SK-N-SH treated with all-trans-retinoic acid at 6 μM for 48 hours (cell line): ENCODE measurements around the gene F2RL2.

ENCODE experiments used
- ATAC-seq: fragments of 200-7000 bp; cut with Tn5 transposase; 3 replicates; pipeline ENCODE4 v1.9.1; 2020; ENCODE audit warnings: mild to moderate bottlenecking, moderate library complexity
- ARNTL ChIP-seq: fragments of 450-650 bp; formaldehyde crosslinking; IDR thresholded peaks from 2 replicates; pipeline ENCODE4 v1.5.0; 2020; ENCODE audit warnings: low read depth, mild to moderate bottlenecking, moderate library complexity, borderline replicate concordance
- BACH2 ChIP-seq: fragments of 250-450 bp; sonication (Bioruptor Pico); IDR thresholded peaks from 2 replicates; pipeline ENCODE4 v1.9.0; 2021; ENCODE audit warnings: mild to moderate bottlenecking, borderline replicate concordance
- CREB5 ChIP-seq: fragments of 250-450 bp; sonication (Bioruptor Pico); IDR thresholded peaks from 2 replicates; pipeline ENCODE4 v1.5.1; 2020; ENCODE audit warnings: low read depth, mild to moderate bottlenecking, moderate library complexity
- CSDC2 ChIP-seq: fragments of 250-450 bp; sonication (Bioruptor Pico); IDR thresholded peaks from 2 replicates; pipeline ENCODE4 v1.5.0; 2020; ENCODE audit warnings: mild to moderate bottlenecking, moderate library complexity
- CSRNP3 ChIP-seq: fragments of 250-450 bp; sonication (Bioruptor Pico); IDR thresholded peaks from 2 replicates; pipeline ENCODE4 v1.5.1; 2021; ENCODE audit warnings: mild to moderate bottlenecking, moderate library complexity
- ESRRG ChIP-seq: fragments of 250-450 bp; sonication (Bioruptor Pico); IDR thresholded peaks from 2 replicates; pipeline ENCODE4 v1.6.1; 2021; ENCODE audit warnings: mild to moderate bottlenecking
- GLIS3 ChIP-seq: fragments of 250-450 bp; sonication (Bioruptor Pico); IDR thresholded peaks from 2 replicates; pipeline ENCODE4 v1.5.0; 2020; ENCODE audit warnings: mild to moderate bottlenecking, moderate library complexity
- ISL1 ChIP-seq: fragments of 250-450 bp; sonication (Bioruptor Pico); IDR thresholded peaks from 2 replicates; pipeline ENCODE4 v2.1.2; 2022; ENCODE audit warnings: mild to moderate bottlenecking, moderate library complexity
- OSR1 ChIP-seq: fragments of 250-450 bp; sonication (Bioruptor Pico); IDR thresholded peaks from 2 replicates; pipeline ENCODE4 v1.8.0; 2022; ENCODE audit warnings: moderate library complexity, mild to moderate bottlenecking, inconsistent platforms
- PATZ1 ChIP-seq: fragments of 250-450 bp; sonication (Bioruptor Pico); IDR thresholded peaks from 2 replicates; pipeline ENCODE4 v1.8.0; 2020; ENCODE audit warnings: mild to moderate bottlenecking, moderate library complexity, borderline replicate concordance
- POU6F1 ChIP-seq: fragments of 250-450 bp; sonication (Bioruptor Pico); IDR thresholded peaks from 2 replicates; pipeline ENCODE4 v1.8.0; 2021; ENCODE audit warnings: low read depth, mild to moderate bottlenecking, moderate library complexity, borderline replicate concordance
- PPARA ChIP-seq: fragments of 250-450 bp; sonication (Bioruptor Pico); IDR thresholded peaks from 2 replicates; pipeline ENCODE4 v1.5.0; 2020; ENCODE audit warnings: mild to moderate bottlenecking, borderline replicate concordance
- SNAI2 ChIP-seq: fragments of 250-450 bp; sonication (Bioruptor Pico); IDR thresholded peaks from 2 replicates; pipeline ENCODE4 v1.5.0; 2020; ENCODE audit warnings: mild to moderate bottlenecking, moderate library complexity
- TCF4 ChIP-seq: fragments of 250-450 bp; sonication (Bioruptor Pico); IDR thresholded peaks from 2 replicates; pipeline ENCODE4 v1.8.0; 2021; ENCODE audit warnings: mild to moderate bottlenecking, moderate library complexity, borderline replicate concordance
- TOX ChIP-seq: fragments of 250-450 bp; sonication (Bioruptor Pico); IDR thresholded peaks from 2 replicates; pipeline ENCODE4 v1.8.0; 2021; ENCODE audit warnings: mild to moderate bottlenecking, moderate library complexity, borderline replicate concordance
- ZC3H10 ChIP-seq: fragments of 250-450 bp; sonication (Bioruptor Pico); IDR thresholded peaks from 2 replicates; pipeline ENCODE4 v1.5.1; 2021; ENCODE audit warnings: mild to moderate bottlenecking, moderate library complexity
- ZFP3 ChIP-seq: fragments of 250-450 bp; sonication (Bioruptor Pico); IDR thresholded peaks from 2 replicates; pipeline ENCODE4 v1.5.0; 2020; ENCODE audit warnings: mild to moderate bottlenecking, moderate library complexity
- ZFP30 ChIP-seq: fragments of 450-650 bp; formaldehyde crosslinking; IDR thresholded peaks from 2 replicates; pipeline ENCODE4 v1.5.0; 2022; ENCODE audit warnings: mild to moderate bottlenecking, moderate library complexity
- ZNF565 ChIP-seq: fragments of 450-650 bp; formaldehyde crosslinking; conservative IDR thresholded peaks from 2 replicates; pipeline ENCODE4 v1.5.0; 2020; ENCODE audit warnings: low read depth, mild to moderate bottlenecking, moderate library complexity
- ZNF70 ChIP-seq: fragments of 450-650 bp; formaldehyde crosslinking; IDR thresholded peaks from 2 replicates; pipeline ENCODE4 v1.5.0; 2020; ENCODE audit warnings: mild to moderate bottlenecking, moderate library complexity
- ZNF8 ChIP-seq: fragments of 450-650 bp; formaldehyde crosslinking; IDR thresholded peaks from 2 replicates; pipeline ENCODE4 v1.5.0; 2020; ENCODE audit warnings: mild to moderate bottlenecking, moderate library complexity
- TF ChIP-seq, protein P1 (sequence below): fragments of 250-450 bp; sonication (Bioruptor Pico); IDR thresholded peaks from 2 replicates; pipeline ENCODE4 v1.5.0; 2020; ENCODE audit warnings: mild to moderate bottlenecking, moderate library complexity

Gene F2RL2

DNA sequence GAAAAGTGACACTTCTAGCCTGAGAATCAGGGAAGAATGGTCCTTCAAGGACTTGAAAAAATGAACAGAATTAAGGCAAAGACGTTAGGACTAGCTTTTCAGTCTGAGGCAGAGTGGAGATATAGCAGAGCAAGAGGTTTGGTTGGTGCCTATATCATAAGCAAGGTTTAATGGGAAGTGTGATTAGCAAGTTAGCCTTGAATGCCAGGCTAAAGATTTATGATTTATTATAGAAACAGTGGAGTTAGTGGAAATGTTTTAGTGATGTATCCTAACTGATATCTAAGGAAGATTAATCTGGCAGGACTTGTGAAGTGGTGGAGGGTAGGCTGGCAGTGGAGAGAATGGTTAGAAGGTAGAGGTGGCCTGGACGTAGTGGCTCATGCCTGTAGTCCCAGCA lies 7.0 kb downstream of the F2RL2 start:
- no peak for ATAC-seq
- no peak for TF ChIP-seq PPARA (CRISPR knock-in tag)
- TF ChIP-seq ZC3H10 (CRISPR knock-in tag) = no peak
- TF ChIP-seq CREB5 = no peak
- no peak for TF ChIP-seq BACH2

DNA sequence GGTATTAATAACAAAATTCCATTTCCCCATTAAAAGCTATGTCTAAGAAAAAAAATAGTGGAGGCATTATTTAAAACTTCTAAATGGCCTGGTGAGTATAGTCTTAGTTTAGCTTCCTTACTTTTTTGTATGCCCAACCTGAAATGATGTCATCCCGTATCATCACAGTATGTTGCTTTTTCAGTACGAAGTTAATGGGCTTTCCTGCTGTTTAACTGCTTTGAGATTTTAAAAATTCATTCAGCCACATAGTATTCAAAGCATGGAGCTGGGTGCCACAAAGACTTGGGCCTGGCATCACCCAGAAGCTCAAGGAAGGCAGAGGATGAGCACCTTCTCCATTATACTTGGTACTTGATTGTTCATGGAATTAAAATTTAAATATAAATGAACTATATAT lies 7.4 kb downstream of the F2RL2 start:
- TF ChIP-seq CSDC2 (CRISPR knock-in tag) = no peak
- TF ChIP-seq ZNF8 (CRISPR knock-in tag) = no peak
- TF ChIP-seq, protein P1, sequence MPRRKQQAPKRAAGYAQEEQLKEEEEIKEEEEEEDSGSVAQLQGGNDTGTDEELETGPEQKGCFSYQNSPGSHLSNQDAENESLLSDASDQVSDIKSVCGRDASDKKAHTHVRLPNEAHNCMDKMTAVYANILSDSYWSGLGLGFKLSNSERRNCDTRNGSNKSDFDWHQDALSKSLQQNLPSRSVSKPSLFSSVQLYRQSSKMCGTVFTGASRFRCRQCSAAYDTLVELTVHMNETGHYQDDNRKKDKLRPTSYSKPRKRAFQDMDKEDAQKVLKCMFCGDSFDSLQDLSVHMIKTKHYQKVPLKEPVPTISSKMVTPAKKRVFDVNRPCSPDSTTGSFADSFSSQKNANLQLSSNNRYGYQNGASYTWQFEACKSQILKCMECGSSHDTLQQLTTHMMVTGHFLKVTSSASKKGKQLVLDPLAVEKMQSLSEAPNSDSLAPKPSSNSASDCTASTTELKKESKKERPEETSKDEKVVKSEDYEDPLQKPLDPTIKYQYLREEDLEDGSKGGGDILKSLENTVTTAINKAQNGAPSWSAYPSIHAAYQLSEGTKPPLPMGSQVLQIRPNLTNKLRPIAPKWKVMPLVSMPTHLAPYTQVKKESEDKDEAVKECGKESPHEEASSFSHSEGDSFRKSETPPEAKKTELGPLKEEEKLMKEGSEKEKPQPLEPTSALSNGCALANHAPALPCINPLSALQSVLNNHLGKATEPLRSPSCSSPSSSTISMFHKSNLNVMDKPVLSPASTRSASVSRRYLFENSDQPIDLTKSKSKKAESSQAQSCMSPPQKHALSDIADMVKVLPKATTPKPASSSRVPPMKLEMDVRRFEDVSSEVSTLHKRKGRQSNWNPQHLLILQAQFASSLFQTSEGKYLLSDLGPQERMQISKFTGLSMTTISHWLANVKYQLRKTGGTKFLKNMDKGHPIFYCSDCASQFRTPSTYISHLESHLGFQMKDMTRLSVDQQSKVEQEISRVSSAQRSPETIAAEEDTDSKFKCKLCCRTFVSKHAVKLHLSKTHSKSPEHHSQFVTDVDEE (CRISPR knock-in tag) = no peak
- TF ChIP-seq POU6F1 (CRISPR knock-in tag) = no peak
- no peak for TF ChIP-seq TOX (CRISPR knock-in tag)
- TF ChIP-seq BACH2 = no peak
- no peak for TF ChIP-seq TCF4 (CRISPR knock-in tag)
- TF ChIP-seq ISL1 = no peak
- no peak for TF ChIP-seq CREB5
- TF ChIP-seq ARNTL (CRISPR knock-in tag) = no peak
- TF ChIP-seq SNAI2 = no peak
- no peak for TF ChIP-seq ESRRG (CRISPR knock-in tag)
- TF ChIP-seq OSR1 (CRISPR knock-in tag) = no peak
- no peak for TF ChIP-seq ZFP30
- no peak for TF ChIP-seq ZNF565 (CRISPR knock-in tag)
- no peak for TF ChIP-seq GLIS3 (CRISPR knock-in tag)
- no peak for TF ChIP-seq ZC3H10 (CRISPR knock-in tag)
- TF ChIP-seq CSRNP3 (CRISPR knock-in tag) = no peak
- ATAC-seq = no peak

GRCh38 chr5:76612942-76613341 lies 10.3 kb downstream of the F2RL2 start:
- no peak for ATAC-seq
- TF ChIP-seq ZNF565 (CRISPR knock-in tag) (no peak), PPARA (CRISPR knock-in tag) (no peak), ZFP3 (CRISPR knock-in tag) (no peak), PATZ1 (CRISPR knock-in tag) (no peak), OSR1 (CRISPR knock-in tag) (no peak), ZNF70 (CRISPR knock-in tag) (no peak), ZNF8 (CRISPR knock-in tag) (no peak), ZC3H10 (CRISPR knock-in tag) (no peak), SNAI2 (no peak), CREB5 (no peak), TCF4 (CRISPR knock-in tag) (no peak), GLIS3 (CRISPR knock-in tag) (no peak), CSRNP3 (CRISPR knock-in tag) (no peak)
